GM23248 (cell line): ENCODE measurements around the gene CCN2.

Experiments used
- EZH2 ChIP-seq: fragments of 200-600 bp; sonication (generic); IDR thresholded peaks from 2 replicates; pipeline ENCODE4 v1.6.1; 2018; ENCODE audit warnings: antibody characterized with exemption, mild to moderate bottlenecking; ENCODE audit not compliant: insufficient read depth, poor library complexity, severe bottlenecking
- EZH2phosphoT487 ChIP-seq: fragments of 200-600 bp; sonication (generic); IDR thresholded peaks from 2 replicates; pipeline ENCODE4 v1.6.1; 2018; ENCODE audit warnings: antibody characterized with exemption, moderate library complexity, mild to moderate bottlenecking, low read depth; ENCODE audit not compliant: insufficient read depth

DNA sequence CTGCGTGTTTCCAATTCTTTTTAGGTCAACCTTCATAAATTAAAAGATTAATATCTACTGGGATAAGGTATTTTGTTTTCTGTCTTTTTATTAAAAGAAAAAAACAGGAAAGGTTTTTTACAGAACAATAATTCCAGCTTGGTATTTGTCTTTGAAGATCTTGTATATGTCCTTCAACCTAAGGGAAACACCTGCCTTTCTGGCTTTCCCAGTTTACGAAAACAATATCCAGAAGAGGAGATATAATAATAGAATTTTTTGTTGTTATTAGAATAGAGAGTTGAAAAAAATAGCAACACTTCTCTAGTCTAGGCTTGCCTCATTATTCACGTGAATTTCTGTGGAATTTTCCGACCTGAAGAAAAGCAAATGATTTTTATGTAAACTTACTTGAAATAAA lies 37.9 kb upstream of the CCN2 start:
- TF ChIP-seq EZH2 (no peak), EZH2phosphoT487 (no peak)
